ENCODE results near the gene C1D.

DNA sequence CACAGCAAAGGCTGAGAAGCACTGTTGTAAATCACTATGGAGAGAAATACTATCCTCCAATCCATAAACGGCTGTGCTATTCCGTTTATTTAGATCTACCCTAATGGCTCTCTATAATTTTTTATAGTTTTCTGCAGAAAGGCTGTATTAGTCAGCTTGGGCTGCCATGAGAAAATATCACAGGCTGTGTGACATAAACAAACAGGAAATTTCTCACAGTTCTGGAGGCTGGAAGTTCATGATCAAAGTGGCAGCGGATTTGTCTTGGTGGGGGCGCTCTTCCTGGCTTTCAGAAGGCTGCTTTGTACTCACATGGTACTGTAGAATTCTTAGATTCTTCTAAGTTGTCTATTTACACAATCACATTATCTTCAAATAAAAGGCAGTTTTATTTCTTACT is 44.1 kb downstream of the C1D start:
- TF ChIP-seq POLR2A (IDR thresholded peaks at IDR 0.05) (no peak), POLR2AphosphoS5 (IDR thresholded peaks at IDR 0.05) (no peak)
- TF ChIP-seq, protein P1, sequence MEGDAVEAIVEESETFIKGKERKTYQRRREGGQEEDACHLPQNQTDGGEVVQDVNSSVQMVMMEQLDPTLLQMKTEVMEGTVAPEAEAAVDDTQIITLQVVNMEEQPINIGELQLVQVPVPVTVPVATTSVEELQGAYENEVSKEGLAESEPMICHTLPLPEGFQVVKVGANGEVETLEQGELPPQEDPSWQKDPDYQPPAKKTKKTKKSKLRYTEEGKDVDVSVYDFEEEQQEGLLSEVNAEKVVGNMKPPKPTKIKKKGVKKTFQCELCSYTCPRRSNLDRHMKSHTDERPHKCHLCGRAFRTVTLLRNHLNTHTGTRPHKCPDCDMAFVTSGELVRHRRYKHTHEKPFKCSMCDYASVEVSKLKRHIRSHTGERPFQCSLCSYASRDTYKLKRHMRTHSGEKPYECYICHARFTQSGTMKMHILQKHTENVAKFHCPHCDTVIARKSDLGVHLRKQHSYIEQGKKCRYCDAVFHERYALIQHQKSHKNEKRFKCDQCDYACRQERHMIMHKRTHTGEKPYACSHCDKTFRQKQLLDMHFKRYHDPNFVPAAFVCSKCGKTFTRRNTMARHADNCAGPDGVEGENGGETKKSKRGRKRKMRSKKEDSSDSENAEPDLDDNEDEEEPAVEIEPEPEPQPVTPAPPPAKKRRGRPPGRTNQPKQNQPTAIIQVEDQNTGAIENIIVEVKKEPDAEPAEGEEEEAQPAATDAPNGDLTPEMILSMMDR (IDR thresholded peaks at IDR 0.05), result no peak
